ENCODE measurements around the gene MRC2.

The MRC2 gene

DNA sequence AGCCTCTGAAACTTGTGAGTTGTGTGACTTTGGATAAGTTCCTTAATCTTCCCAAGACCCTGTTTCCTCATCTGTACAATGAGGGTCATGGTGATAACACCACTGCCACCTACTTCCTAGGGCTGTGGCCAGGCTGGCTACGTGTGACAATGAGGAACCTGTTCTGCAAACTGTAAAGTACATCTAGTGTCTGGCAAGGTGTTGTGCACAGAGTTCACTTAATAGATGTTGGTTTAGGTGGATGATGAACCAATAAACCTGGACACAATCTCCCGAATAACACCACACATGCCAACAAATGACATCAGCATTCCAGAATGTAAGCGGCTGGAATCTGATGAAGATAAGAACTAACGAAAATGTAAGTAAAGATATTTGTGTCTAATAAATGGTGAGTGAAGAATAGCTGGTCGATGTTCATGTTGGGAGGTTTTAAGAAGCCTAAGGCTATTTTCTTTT lies 98.3 kb downstream of the MRC2 start:
- no peak overlapping the region for H3K4me3 ChIP-seq (ENCODE audit: low read length)
- H3K9ac ChIP-seq (ENCODE audit: low read depth, low read length) = no peak overlapping the region
- peaks cover 10% of the 10 kb centered on the region; the same call in 1 of the 2 replicates for H3K4me1 ChIP-seq (ENCODE audit: insufficient read depth, low read length)
- H3K9me3 ChIP-seq (ENCODE audit: insufficient read depth, low read depth, low read length) = peaks cover 6% of the 10 kb centered on the region
- H3K36me3 ChIP-seq (ENCODE audit: insufficient read depth, low read depth, low read length) = no peaks in the 10 kb centered on the region
- H3K27ac ChIP-seq (ENCODE audit: low read length) = no peak overlapping the region
- H3K27me3 ChIP-seq (ENCODE audit: insufficient read depth, low read length) = no peaks in the 10 kb centered on the region

- no peak overlapping the region for H3K27ac ChIP-seq (ENCODE audit: low read length)
- no peaks in the 10 kb centered on the region for H3K36me3 ChIP-seq (ENCODE audit: insufficient read depth, low read depth, low read length)
- no peaks in the 10 kb centered on the region for H3K27me3 ChIP-seq (ENCODE audit: insufficient read depth, low read length)
- H3K9me3 ChIP-seq (ENCODE audit: insufficient read depth, low read depth, low read length) = peaks cover 6% of the 10 kb centered on the region
- peaks cover 15% of the 10 kb centered on the region; the same call in 1 of the 2 replicates for H3K4me1 ChIP-seq (ENCODE audit: insufficient read depth, low read length)
- no peak overlapping the region for H3K9ac ChIP-seq (ENCODE audit: low read depth, low read length)
- no peak overlapping the region for H3K4me3 ChIP-seq (ENCODE audit: low read length)
Measured at GRCh38 chr17:62727916-62728672, 100.6 kb downstream of the MRC2 start.

DNA sequence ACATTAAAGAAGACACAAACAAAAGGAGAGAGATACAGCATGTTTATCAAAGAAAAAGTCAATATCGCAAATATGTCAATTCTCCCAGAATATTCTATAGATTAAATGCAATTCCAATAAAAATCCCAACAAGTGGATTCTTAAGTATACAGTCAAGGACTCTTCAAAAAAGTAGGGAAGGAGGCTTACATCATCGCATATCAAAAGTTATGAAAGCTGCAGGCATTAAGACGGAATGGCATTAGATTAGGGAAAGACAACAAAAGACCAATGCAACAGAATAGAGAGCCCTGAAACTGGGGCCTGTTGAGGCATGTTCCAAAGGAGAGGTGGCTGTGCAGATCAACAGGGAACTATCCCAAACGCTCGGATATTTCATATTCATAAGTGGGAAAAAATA lies 104.7 kb downstream of the MRC2 start:
- H3K9me3 ChIP-seq (ENCODE audit: insufficient read depth, low read depth, low read length) = peaks cover 6% of the 10 kb centered on the region
- no peaks in the 10 kb centered on the region for H3K36me3 ChIP-seq (ENCODE audit: insufficient read depth, low read depth, low read length)
- no peak overlapping the region for H3K4me3 ChIP-seq (ENCODE audit: low read length)
- H3K9ac ChIP-seq (ENCODE audit: low read depth, low read length) = 0 out of 2 replicates have a peak overlapping the region, but pooled peaks have one; percentile 12
- H3K27me3 ChIP-seq (ENCODE audit: insufficient read depth, low read length) = no peaks in the 10 kb centered on the region
- no peak overlapping the region for H3K27ac ChIP-seq (ENCODE audit: low read length)
- H3K4me1 ChIP-seq (ENCODE audit: insufficient read depth, low read length) = peaks cover 21% of the 10 kb centered on the region; the same call in 1 of the 2 replicates

DNA sequence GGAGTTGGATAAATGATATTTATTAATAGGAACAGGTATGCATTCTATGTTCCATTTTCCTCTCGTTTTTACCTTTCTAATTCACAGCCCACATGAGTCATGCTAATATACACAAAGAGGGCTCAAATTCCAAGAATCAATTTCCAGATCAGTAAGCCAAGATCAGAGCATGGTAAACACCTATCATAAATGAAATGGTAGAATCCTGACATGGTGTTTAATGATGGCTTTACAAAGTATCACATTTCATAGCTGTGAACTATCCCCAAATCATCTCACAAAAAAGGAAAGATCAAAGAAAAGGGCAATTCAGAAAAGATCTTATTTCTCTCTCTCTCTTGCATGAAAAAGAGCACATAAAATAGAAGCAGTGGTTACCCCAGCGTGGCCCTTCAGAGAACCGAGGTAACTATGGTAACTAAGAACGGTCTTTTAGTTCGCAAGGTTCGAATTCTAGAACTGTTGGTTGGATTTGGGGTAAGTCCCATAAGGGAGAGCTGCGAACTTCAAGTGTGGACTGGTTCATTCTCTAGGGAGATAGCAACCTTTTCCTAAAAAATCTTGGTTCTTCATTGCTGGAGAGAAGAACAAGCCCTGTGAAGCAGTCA lies 107.7 kb downstream of the MRC2 start:
- H3K4me3 ChIP-seq (ENCODE audit: low read length) = no peak overlapping the region
- no peak overlapping the region for H3K9ac ChIP-seq (ENCODE audit: low read depth, low read length)
- no peaks in the 10 kb centered on the region for H3K36me3 ChIP-seq (ENCODE audit: insufficient read depth, low read depth, low read length)
- H3K27ac ChIP-seq (ENCODE audit: low read length) = no peak overlapping the region
- no peaks in the 10 kb centered on the region for H3K9me3 ChIP-seq (ENCODE audit: insufficient read depth, low read depth, low read length)
- no peaks in the 10 kb centered on the region for H3K27me3 ChIP-seq (ENCODE audit: insufficient read depth, low read length)
- peaks cover 27% of the 10 kb centered on the region; the same call in 1 of the 2 replicates for H3K4me1 ChIP-seq (ENCODE audit: insufficient read depth, low read length)

DNA sequence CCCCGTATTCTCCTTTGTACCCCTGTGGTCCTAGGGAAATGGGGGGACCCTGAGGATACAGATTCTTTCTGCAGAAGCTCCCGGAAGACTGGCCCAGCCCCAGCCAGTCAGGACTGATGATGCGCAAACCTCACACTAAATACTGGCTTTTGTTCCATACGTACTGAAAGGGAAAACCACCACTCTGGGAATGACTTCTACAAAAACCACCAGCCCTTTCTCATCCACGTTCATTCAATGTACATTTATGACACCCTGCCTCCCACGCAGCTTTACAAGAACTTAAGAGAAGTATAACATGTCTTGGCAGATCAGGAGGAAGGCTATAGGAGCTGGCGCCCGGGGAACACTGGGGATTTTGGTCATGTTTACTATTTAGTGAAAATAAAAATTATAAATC lies 110.0 kb downstream of the MRC2 start:
- H3K27ac ChIP-seq (ENCODE audit: low read length) = no peak overlapping the region
- no peaks in the 10 kb centered on the region for H3K27me3 ChIP-seq (ENCODE audit: insufficient read depth, low read length)
- H3K4me1 ChIP-seq (ENCODE audit: insufficient read depth, low read length) = peaks cover 22% of the 10 kb centered on the region; the same call in 1 of the 2 replicates
- H3K36me3 ChIP-seq (ENCODE audit: insufficient read depth, low read depth, low read length) = no peaks in the 10 kb centered on the region
- H3K4me3 ChIP-seq (ENCODE audit: low read length) = no peak overlapping the region
- H3K9ac ChIP-seq (ENCODE audit: low read depth, low read length) = no peak overlapping the region
- H3K9me3 ChIP-seq (ENCODE audit: insufficient read depth, low read depth, low read length) = no peaks in the 10 kb centered on the region

DNA sequence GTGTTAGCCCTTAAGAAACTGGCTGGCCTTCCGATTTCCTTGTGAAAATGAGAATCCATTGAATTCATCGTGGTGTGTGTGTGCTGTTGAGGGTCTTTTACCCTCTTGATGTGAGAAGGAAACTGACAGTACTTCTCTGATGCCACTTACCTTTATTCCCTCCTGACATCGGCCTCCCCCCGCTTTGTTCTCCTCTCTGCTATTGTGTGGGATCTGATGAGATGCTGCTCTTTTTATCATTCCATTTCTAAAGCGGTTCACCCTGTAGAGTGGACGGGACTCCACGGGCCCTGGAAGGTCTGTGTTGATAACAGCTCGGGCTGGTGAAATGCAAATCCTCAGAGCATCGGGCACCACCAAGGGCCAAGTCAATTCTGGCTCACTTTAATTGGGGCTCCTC lies 110.8 kb downstream of the MRC2 start:
- Histone ChIP-seq H3K27ac (ENCODE audit: low read length) (no peak overlapping the region), H3K4me3 (ENCODE audit: low read length) (no peak overlapping the region), H3K9ac (ENCODE audit: low read depth, low read length) (no peak overlapping the region), H3K27me3 (ENCODE audit: insufficient read depth, low read length) (no peaks in the 10 kb centered on the region), H3K9me3 (ENCODE audit: insufficient read depth, low read depth, low read length) (no peaks in the 10 kb centered on the region), H3K36me3 (ENCODE audit: insufficient read depth, low read depth, low read length) (no peaks in the 10 kb centered on the region), H3K4me1 (ENCODE audit: insufficient read depth, low read length) (peaks cover 22% of the 10 kb centered on the region; the same call in 1 of the 2 replicates)

GRCh38 chr17:62739645-62740388 lies 112.3 kb downstream of the MRC2 start:
- Histone ChIP-seq H3K4me1 (ENCODE audit: insufficient read depth, low read length) (peaks cover 20% of the 10 kb centered on the region; the same call in 1 of the 2 replicates), H3K9ac (ENCODE audit: low read depth, low read length) (no peak overlapping the region), H3K27ac (ENCODE audit: low read length) (no peak overlapping the region), H3K27me3 (ENCODE audit: insufficient read depth, low read length) (no peaks in the 10 kb centered on the region), H3K4me3 (ENCODE audit: low read length) (no peak overlapping the region), H3K9me3 (ENCODE audit: insufficient read depth, low read depth, low read length) (no peaks in the 10 kb centered on the region), H3K36me3 (ENCODE audit: insufficient read depth, low read depth, low read length) (no peaks in the 10 kb centered on the region)

DNA sequence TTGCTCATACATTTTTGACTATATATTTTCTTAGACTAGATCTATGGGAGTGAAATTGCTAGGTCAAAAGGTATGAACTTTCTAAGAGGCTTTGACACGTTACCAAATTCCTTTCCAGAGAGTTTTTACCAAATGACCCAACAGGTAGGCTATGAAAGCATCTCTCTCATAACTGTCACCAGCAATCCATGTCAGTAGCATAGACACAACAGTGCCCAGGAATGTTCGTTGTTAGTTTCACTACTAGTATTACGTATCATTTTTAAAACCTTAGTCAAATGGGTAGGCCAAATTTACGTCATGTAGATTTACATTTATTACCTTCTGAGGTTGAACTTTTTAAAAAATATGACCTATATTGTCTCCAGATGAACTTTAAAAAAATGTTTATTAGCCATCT lies 113.8 kb downstream of the MRC2 start:
- Histone ChIP-seq H3K36me3 (ENCODE audit: insufficient read depth, low read depth, low read length) (no peaks in the 10 kb centered on the region), H3K27me3 (ENCODE audit: insufficient read depth, low read length) (no peaks in the 10 kb centered on the region), H3K9me3 (ENCODE audit: insufficient read depth, low read depth, low read length) (no peaks in the 10 kb centered on the region), H3K27ac (ENCODE audit: low read length) (no peak overlapping the region), H3K4me1 (ENCODE audit: insufficient read depth, low read length) (peaks cover 6% of the 10 kb centered on the region; the same call in 1 of the 2 replicates), H3K9ac (ENCODE audit: low read depth, low read length) (no peak overlapping the region), H3K4me3 (ENCODE audit: low read length) (no peak overlapping the region)

Measured in iPS-20b (cell line).